ENCODE data around the gene NACC1. TPM values are rescaled to one million over a fixed set of nuclear protein-coding genes. Genes with fewer than 3 reads are reported as not detected.

The NACC1 gene
- total and polyA plus RNA-seq, 2 of the 13 experiments (the other 11 are each of a cell fraction or from before 2014, with no cell fraction given): 31.8 to 42.3 TPM

DNA sequence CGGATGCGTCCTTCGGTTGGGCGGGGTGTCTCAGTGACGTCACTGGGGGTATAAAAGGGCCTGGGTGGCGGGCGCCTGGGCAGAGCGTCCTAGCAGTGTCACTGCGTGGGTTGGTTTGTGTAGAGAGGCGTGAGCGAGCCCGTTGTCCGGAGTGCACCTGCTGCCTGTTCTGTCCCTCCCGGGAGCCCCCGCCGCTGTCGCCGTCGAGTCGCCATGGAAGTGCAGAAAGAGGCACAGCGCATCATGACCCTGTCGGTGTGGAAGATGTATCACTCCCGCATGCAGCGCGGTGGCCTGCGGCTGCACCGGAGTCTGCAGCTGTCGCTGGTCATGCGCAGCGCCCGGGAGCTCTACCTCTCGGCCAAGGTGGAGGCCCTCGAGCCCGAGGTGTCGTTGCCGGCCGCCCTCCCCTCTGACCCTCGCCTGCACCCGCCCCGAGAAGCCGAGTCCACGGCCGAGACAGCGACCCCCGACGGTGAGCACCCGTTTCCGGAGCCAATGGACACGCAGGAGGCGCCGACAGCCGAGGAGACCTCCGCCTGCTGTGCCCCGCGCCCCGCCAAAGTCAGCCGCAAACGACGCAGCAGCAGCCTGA is 35.0 kb downstream of the NACC1 start (continued):
- TF ChIP-seq ZNF24 (IDR thresholded peaks at IDR 0.05) (no peak), ZSCAN21 (CRISPR knock-in tag; IDR thresholded peaks at IDR 0.05; ENCODE audit: borderline replicate concordance) (peak; percentile 80; the same call in 1 of the 2 replicates), ZNF543 (CRISPR knock-in tag; IDR thresholded peaks at IDR 0.05) (no peak), ZNF296 (CRISPR knock-in tag; conservative IDR thresholded peaks at IDR 0.05) (no peak), BRD4 (CRISPR knock-in tag; IDR thresholded peaks at IDR 0.05) (0 out of 2 replicates have a peak, but pooled peaks have one; percentile 25), NCOA1 (CRISPR knock-in tag; IDR thresholded peaks at IDR 0.05) (no peak), ZNF558 (CRISPR knock-in tag; IDR thresholded peaks at IDR 0.05; ENCODE audit: borderline replicate concordance) (0 out of 2 replicates have a peak, but pooled peaks have one; percentile 19), FOXA3 (CRISPR knock-in tag; IDR thresholded peaks at IDR 0.05) (peak; percentile 40; the same call in 1 of the 2 replicates), TGIF2 (CRISPR knock-in tag; IDR thresholded peaks at IDR 0.05) (peak; percentile 81), HDAC6 (IDR thresholded peaks at IDR 0.05; ENCODE audit: low read depth, low read length) (no peak), IKZF1 (IDR thresholded peaks at IDR 0.05) (no peak), IRF2 (CRISPR knock-in tag; IDR thresholded peaks at IDR 0.05) (peak; percentile 69), ZBTB26 (CRISPR knock-in tag; IDR thresholded peaks at IDR 0.05; ENCODE audit: borderline replicate concordance) (no peak; the same call in 1 of the 2 replicates), ZBTB2 (CRISPR knock-in tag; IDR thresholded peaks at IDR 0.05; ENCODE audit: low read depth) (0 out of 2 replicates have a peak, but pooled peaks have one; percentile 18), ZNF710 (CRISPR knock-in tag; IDR thresholded peaks at IDR 0.05; ENCODE audit: borderline replicate concordance) (0 out of 2 replicates have a peak, but pooled peaks have one; percentile 15), POGZ (CRISPR knock-in tag; IDR thresholded peaks at IDR 0.05) (peak; percentile 32; the same call in 1 of the 2 replicates), TBL1XR1 (IDR thresholded peaks at IDR 0.05; ENCODE audit: borderline replicate concordance, low read length, partially characterized antibody) (peak; percentile 42), SP1 (IDR thresholded peaks at IDR 0.05) (no peak), SP1 (CRISPR knock-in tag; IDR thresholded peaks at IDR 0.05) (0 out of 2 replicates have a peak, but pooled peaks have one; percentile 48), GABPB1 (CRISPR knock-in tag; IDR thresholded peaks at IDR 0.05) (peak; percentile 73; the same call in 1 of the 2 replicates), ZNF644 (CRISPR knock-in tag; IDR thresholded peaks at IDR 0.05; ENCODE audit: low read depth) (no peak), ZSCAN12 (CRISPR knock-in tag; IDR thresholded peaks at IDR 0.05) (0 out of 2 replicates have a peak, but pooled peaks have one; percentile 27), ZNF639 (CRISPR knock-in tag; conservative IDR thresholded peaks at IDR 0.05) (peak; percentile 51; the same call in 1 of the 2 replicates)

Data from HepG2 (cell line).